Heart left ventricle (tissue), 16 donors: ENCODE data around the gene HNRNPUL2. TPM values are rescaled to one million over a fixed set of nuclear protein-coding genes. Genes with fewer than 3 reads are reported as not detected.
"Not testable (repeated sequence)": the region's sequence is repeated elsewhere in the genome, so short reads cannot be mapped to it uniquely, and the experiment has no call there.

Experiments
- ATAC-seq, 4 donors: fragments of 200-7000 bp; cut with Tn5 transposase; one replicate each; pipeline ENCODE4 v1.9.1; 2020 to 2022; ENCODE audit warnings: moderate library complexity in 4 of 4, mild to moderate bottlenecking in 3 of 4, moderate number of reproducible peaks in 1 of 4
- DNase-seq, 5 donors: peaks; one replicate each; pipeline ENCODE4 v3.0.0-alpha.2; 2020
- H3K27ac ChIP-seq, 12 donors: fragments of 200-600 bp; sonication (generic) in 4 of 12; one replicate each; pipeline versions ENCODE4 v1.5.0 to v1.8.0; 2016 to 2022; ENCODE audit warnings: mild to moderate bottlenecking in 2 of 12
- H3K27me3 ChIP-seq, 9 donors: fragments of 200-600 bp; sonication (generic) in 2 of 9; one replicate each; pipeline versions ENCODE4 v1.5.1 to v1.8.0; 2016 to 2022; ENCODE audit warnings: mild to moderate bottlenecking in 3 of 9
- H3K36me3 ChIP-seq, 9 donors: fragments of 200-600 bp; sonication (generic) in 2 of 9; one replicate each; pipeline versions ENCODE4 v1.5.0 to v1.8.0; 2018 to 2022; ENCODE audit warnings: mild to moderate bottlenecking in 2 of 9
- H3K4me1 ChIP-seq, 12 donors: fragments of 200-600 bp; sonication (generic) in 4 of 12; one replicate each; pipeline versions ENCODE4 v1.5.0 to v1.8.0; 2016 to 2022; ENCODE audit warnings: mild to moderate bottlenecking in 3 of 12
- H3K4me3 ChIP-seq, 12 donors: fragments of 200-600 bp; sonication (generic) in 4 of 12; one replicate each; pipeline versions ENCODE4 v1.5.0 to v1.8.0; 2017 to 2022; ENCODE audit warnings: mild to moderate bottlenecking in 9 of 12, moderate library complexity in 4 of 12
- H3K9me3 ChIP-seq, 12 donors: fragments of 200-600 bp; sonication (generic) in 4 of 12; one replicate each; pipeline versions ENCODE4 v1.5.0 to v1.8.0; 2016 to 2022; ENCODE audit warnings: mild to moderate bottlenecking in 1 of 12
- CTCF ChIP-seq, 12 donors: fragments of 200-600 bp; sonication (generic) in 4 of 12; IDR thresholded peaks; one replicate each; pipeline versions ENCODE4 v1.5.0 to v1.8.0; 2018 to 2022; ENCODE audit warnings: antibody characterized with exemption in 12 of 12, mild to moderate bottlenecking in 5 of 12
- POLR2A ChIP-seq, 2 donors: fragments of 450-650 bp; IDR thresholded peaks; one replicate each; pipeline ENCODE4 v1.6.1; 2017; ENCODE audit warnings: antibody characterized with exemption in 2 of 2, mild to moderate bottlenecking in 2 of 2, moderate library complexity in 2 of 2
- WGBS, 4 donors: extraction: QIAGEN DNeasy Blood & Tissue Kit in 2 of 4; methylation state at CpG; one replicate each; pipeline versions ENCODE4 v1.1.5 to v1.1.7; 2013 to 2018; 5-methylcytosine and 5-hydroxymethylcytosine counted together
- intact Hi-C, 10 donors: fragments of 100-400 bp; cut with DNase I; formaldehyde crosslinking; loops; one replicate each; pipeline versions ENCODE4 v1.11.1 to v1.14.2; 2022
- polyA plus RNA-seq, 2 donors: library from polyadenylated mRNA; stranded (reverse); fragments of 200-250 nt; gene quantifications; one replicate each; pipeline ENCODE4 v1.2.3, GENCODE V29; 2013
- total RNA-seq, 9 donors: library from RNA; depleted of rRNA in 2 of 9; stranded (reverse); fragments of >200 nt in 2 of 9; fragmentation: NEBNext Ultra II Directional in 3 of 9; extraction: Animal tissue kit (Norgen Biotek cat#: 25700) in 3 of 9; gene quantifications; one replicate each; pipeline versions ENCODE4 v1.1.0 to v1.2.4, GENCODE V29; 2016 to 2023
- donor health status: ischemic (EF 13 %, LVEDD 7.1; RV severe dilation, severe dysfunction).
- donor health status: healthy with polysubstance abuse.
- donor health status: DM: no; HTN: yes; CAD: no.
- donor health status: DM: no; HTN: no; CAD: no.
- donor health status: ischemic (EF 25% LVEDD 6.9; RV normal size, moderate dysfunction).
- donor health status: ischemic (EF 25% LVEDD 5.7; RV mildly dilated, moderate dysfunction).
- donor health status: healthy.
- donor health status: DM: yes; HTN: yes; CAD: no.
- donor health status: ischemic (EF 35%, LVEDD 5.7; RV mildly dilated, moderate dysfunction).
- donor health status: nonischemic (EF 11% LVEDD 7.7; RV severe dilation, severe dysfunction).
- donor health status: DM: yes; HTN: yes; CAD: no.
- donor health status: PGD.
- donor health status: ischemic (EF 29% LVEDD 5.4; RV normal size, mild dysfunction).
- donor health status: nonischemic (EF 23%, LVEDD 6.1; RV moderate dilation, normal function).

The HNRNPUL2 gene
- total and polyA plus RNA-seq, 11 donors, result 9.6 to 39.5 (median 32.7) TPM

GRCh38 chr11:62732830-62733229, 5.6 kb upstream of the HNRNPUL2 start:
- WGBS, 4 donors, result 79 to 94% (median 84%) methylated on average over 2 of the region's 2 CpGs
- intact Hi-C loops, result no loop called here
- no peaks in the 10 kb centered on the region for H3K9me3 ChIP-seq
- H3K4me3 ChIP-seq, result no peak overlapping the region
- DNase-seq (no peak), ATAC-seq (no peak)
- no peaks in the 10 kb centered on the region for H3K27me3 ChIP-seq
- no peak for TF ChIP-seq POLR2A (IDR thresholded peaks at IDR 0.05)
- no peak for TF ChIP-seq CTCF (IDR thresholded peaks at IDR 0.05)
- no peak overlapping the region for H3K27ac ChIP-seq
- H3K36me3 ChIP-seq, result peaks cover 0 to 70% (median 61%) of the 10 kb centered on the region in 9 donors
- H3K4me1 ChIP-seq, result peaks cover 3 to 36% (median 26%) of the 10 kb centered on the region in 12 donors

- H3K27me3 ChIP-seq, intact Hi-C loops, ATAC-seq, DNase-seq, H3K9me3 ChIP-seq: not testable (repeated sequence)
- peak overlapping the region in 10 of 12 donors; percentile 64 to 98 (median 85) for H3K4me3 ChIP-seq
- H3K4me1 ChIP-seq, result peaks cover 3 to 47% (median 38%) of the 10 kb centered on the region in 12 donors
- peak overlapping the region in 4 of 12 donors; percentile 93 to 98 (median 97) for H3K27ac ChIP-seq
- peaks cover 0 to 45% (median 33%) of the 10 kb centered on the region in 9 donors for H3K36me3 ChIP-seq
- 83 to 90% (median 89%) methylated on average over 14 of the region's 14 CpGs for WGBS, 4 donors
Observed at GRCh38 chr11:62730076-62730475, 2.8 kb upstream of the HNRNPUL2 start.

- H3K4me1 ChIP-seq, result peaks cover 3 to 61% (median 51%) of the 10 kb centered on the region in 12 donors
- peak; percentile 88 to 92 (median 90) for DNase-seq
- peak; percentile 63 to 80 (median 76) for ATAC-seq
- no peaks in the 10 kb centered on the region for H3K27me3 ChIP-seq
- TF ChIP-seq POLR2A (IDR thresholded peaks at IDR 0.05) (peak in 1 of 2 donors; percentile 78), CTCF (IDR thresholded peaks at IDR 0.05) (no peak)
- H3K4me3 ChIP-seq, result peak within 1 kb of the TSS; percentile 64 to 98 (median 85)
- peak within 1 kb of the TSS; percentile 91 to 99 (median 96) for H3K27ac ChIP-seq
- WGBS, 4 donors, result 0 to 1% (median 1%) methylated on average over 29 of the region's 29 CpGs
- peaks cover 0 to 36% (median 27%) of the 10 kb centered on the region in 9 donors for H3K36me3 ChIP-seq
- H3K9me3 ChIP-seq, result no peaks in the 10 kb centered on the region
- intact Hi-C loops, result loop anchor here in 4 of 10 donors (1.0 to 10.0 kb wide), 8 partner anchors 25 to 126 kb away; partner anchors contain the start of genes TAF6L (in 2 of the 4) and ZBTB3 (in 1 of the 4)
Observed at GRCh38 chr11:62728171-62728988, 1.1 kb upstream of the HNRNPUL2 start, which contains the start of gene TTC9C. TSS of gene TTC9C (plus strand) at chr11:62728486. CDS start at chr11:62728849, 363 bp downstream.

- H3K27me3 ChIP-seq, result no peaks in the 10 kb centered on the region
- peaks cover 0 to 36% (median 27%) of the 10 kb centered on the region in 9 donors for H3K36me3 ChIP-seq
- peaks cover 3 to 63% (median 47%) of the 10 kb centered on the region in 12 donors for H3K4me1 ChIP-seq
- no peaks in the 10 kb centered on the region for H3K9me3 ChIP-seq
- H3K27ac ChIP-seq, result peak overlapping the region; percentile 91 to 99 (median 96)
- peak overlapping the region; percentile 64 to 98 (median 85) for H3K4me3 ChIP-seq
- WGBS, 4 donors, result 0% methylated on average over 20 of the region's 20 CpGs
- ATAC-seq, result peak; percentile 78 to 88 (median 82)
- TF ChIP-seq CTCF (IDR thresholded peaks at IDR 0.05), result no peak
- no peak for TF ChIP-seq POLR2A (IDR thresholded peaks at IDR 0.05)
- peak; percentile 83 to 91 (median 89) for DNase-seq
- intact Hi-C loops, result loop anchor here in 5 of 10 donors (1.0 to 10.0 kb wide), 10 partner anchors 17 to 127 kb away; partner anchors contain the start of genes TAF6L (in 2 of the 5) and ZBTB3 (in 1 of the 5)
Observed at GRCh38 chr11:62727872-62728170, 564 bp upstream of the HNRNPUL2 start.
